ENCODE measurements around the gene PACS2.

DNA sequence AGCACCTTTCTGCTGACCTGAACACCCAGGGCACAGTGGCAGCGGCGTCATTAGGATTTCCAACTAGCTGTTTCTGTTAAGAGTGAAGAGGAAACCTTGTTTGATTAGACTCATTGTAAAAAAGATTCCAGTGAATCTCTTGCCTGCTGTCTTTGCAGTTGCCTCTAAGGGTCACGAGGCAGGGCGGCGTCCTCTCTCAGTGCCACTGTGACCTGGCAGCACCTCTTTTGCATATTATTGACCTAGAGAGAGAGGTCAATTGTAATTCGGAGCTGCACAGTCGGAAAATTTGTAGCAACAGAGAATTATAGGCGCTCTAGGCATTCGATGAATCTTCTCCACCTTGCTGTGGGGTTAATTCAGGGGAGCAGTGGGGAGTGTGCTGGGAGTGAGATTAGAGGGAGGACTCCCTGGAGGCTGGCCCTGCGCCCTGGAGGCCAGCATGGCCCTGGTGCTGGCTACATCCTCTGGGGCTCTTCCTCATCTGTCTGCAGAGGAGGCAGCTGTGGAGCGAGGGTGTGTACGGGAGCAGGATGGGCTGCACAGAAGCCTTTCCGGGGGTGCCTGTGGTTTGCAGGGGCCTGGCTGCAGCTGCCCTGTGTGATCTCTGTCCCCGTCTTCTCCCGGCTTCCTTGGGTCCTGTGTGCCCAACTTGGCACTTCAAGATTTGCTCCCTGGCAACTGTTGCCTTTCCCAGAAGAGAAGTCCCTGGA lies 14.3 kb downstream of the PACS2 start:
- TF ChIP-seq POLR2A (IDR thresholded peaks at IDR 0.05; ENCODE audit: low read depth) (no peak), EP300 (IDR thresholded peaks at IDR 0.05) (no peak)
- TF ChIP-seq, protein P1, sequence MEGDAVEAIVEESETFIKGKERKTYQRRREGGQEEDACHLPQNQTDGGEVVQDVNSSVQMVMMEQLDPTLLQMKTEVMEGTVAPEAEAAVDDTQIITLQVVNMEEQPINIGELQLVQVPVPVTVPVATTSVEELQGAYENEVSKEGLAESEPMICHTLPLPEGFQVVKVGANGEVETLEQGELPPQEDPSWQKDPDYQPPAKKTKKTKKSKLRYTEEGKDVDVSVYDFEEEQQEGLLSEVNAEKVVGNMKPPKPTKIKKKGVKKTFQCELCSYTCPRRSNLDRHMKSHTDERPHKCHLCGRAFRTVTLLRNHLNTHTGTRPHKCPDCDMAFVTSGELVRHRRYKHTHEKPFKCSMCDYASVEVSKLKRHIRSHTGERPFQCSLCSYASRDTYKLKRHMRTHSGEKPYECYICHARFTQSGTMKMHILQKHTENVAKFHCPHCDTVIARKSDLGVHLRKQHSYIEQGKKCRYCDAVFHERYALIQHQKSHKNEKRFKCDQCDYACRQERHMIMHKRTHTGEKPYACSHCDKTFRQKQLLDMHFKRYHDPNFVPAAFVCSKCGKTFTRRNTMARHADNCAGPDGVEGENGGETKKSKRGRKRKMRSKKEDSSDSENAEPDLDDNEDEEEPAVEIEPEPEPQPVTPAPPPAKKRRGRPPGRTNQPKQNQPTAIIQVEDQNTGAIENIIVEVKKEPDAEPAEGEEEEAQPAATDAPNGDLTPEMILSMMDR (IDR thresholded peaks at IDR 0.05), result no peak

All from esophagus muscularis mucosa (tissue), 4 donors.